HEK293 (cell line): ENCODE measurements around the gene DNAAF8.

Experiments
- CTCF ChIA-PET: fragments of 350-600 bp; formaldehyde crosslinking; extraction: SDS; loops from one replicate; lab custom pipeline; 2021; ENCODE audit warnings: antibody characterized with exemption; lab: Yijun Ruan, JAX
- POLR2A ChIA-PET: fragments of 300-600 bp; formaldehyde crosslinking; extraction: SDS; loops from one replicate; lab custom pipeline; 2020; ENCODE audit warnings: antibody characterized with exemption, inconsistent platforms; lab: Yijun Ruan, JAX
- H3K27ac ChIP-seq: fragments of 200-500 bp; sonication (Bioruptor generic); 2 replicates; pipeline ENCODE4 v1.5.1; 2014; ENCODE audit warnings: low read depth, low read length, control low read depth, inconsistent platforms; ENCODE audit errors: extremely low read depth
- H3K36me3 ChIP-seq, 2 experiments: fragments of 200-500 bp in 1 of 2; sonication (Bioruptor generic) in 1 of 2; 1 replicate in 1 of 2; 2 replicates in 1 of 2; pipeline ENCODE4 v1.5.1; 2014 to 2017; ENCODE audit warnings: inconsistent platforms in 2 of 2, low read length in 2 of 2; ENCODE audit not compliant: control insufficient read depth in 2 of 2, insufficient read depth in 1 of 2
- H3K4me1 ChIP-seq: fragments of 200-500 bp; sonication (Bioruptor generic); 2 replicates; pipeline ENCODE4 v1.5.1; 2014; ENCODE audit warnings: mild to moderate bottlenecking, low read length, inconsistent platforms; ENCODE audit not compliant: control insufficient read depth, insufficient read depth
- H3K4me3 ChIP-seq: 2 replicates; pipeline ENCODE4 v1.5.1; 2011; ENCODE audit warnings: low read depth, mild to moderate bottlenecking, control low read depth, low read length, moderate library complexity
- H3K9me3 ChIP-seq: fragments of 200-500 bp; sonication (Bioruptor generic); 2 replicates; pipeline ENCODE4 v1.5.1; 2014; ENCODE audit warnings: low read depth, low read length, inconsistent platforms; ENCODE audit not compliant: control insufficient read depth, insufficient read depth
- GFI1B ChIP-seq: fragments of 450-650 bp; formaldehyde crosslinking; IDR thresholded peaks from 2 replicates; pipeline ENCODE4 v1.5.1; 2016; ENCODE audit warnings: missing biosample characterization, missing genetic modification characterization
- GLIS1 ChIP-seq: fragments of 450-650 bp; formaldehyde crosslinking; IDR thresholded peaks from 2 replicates; pipeline ENCODE4 v1.5.1; 2016; ENCODE audit warnings: missing biosample characterization, missing genetic modification characterization
- GLIS2 ChIP-seq: fragments of 450-650 bp; formaldehyde crosslinking; IDR thresholded peaks from 2 replicates; pipeline ENCODE4 v1.5.1; 2016; ENCODE audit warnings: missing biosample characterization, missing genetic modification characterization
- KLF16 ChIP-seq: fragments of 450-650 bp; formaldehyde crosslinking; IDR thresholded peaks from 2 replicates; pipeline ENCODE4 v1.5.1; 2017; ENCODE audit warnings: missing biosample characterization, missing genetic modification characterization
- PATZ1 ChIP-seq: fragments of 450-650 bp; formaldehyde crosslinking; IDR thresholded peaks from 2 replicates; pipeline ENCODE4 v1.5.1; 2016; ENCODE audit warnings: missing biosample characterization, missing genetic modification characterization
- SP7 ChIP-seq: fragments of 450-650 bp; formaldehyde crosslinking; IDR thresholded peaks from 2 replicates; pipeline ENCODE4 v1.5.1; 2016; ENCODE audit warnings: missing biosample characterization, missing genetic modification characterization
- ZFP37 ChIP-seq: fragments of 450-650 bp; formaldehyde crosslinking; IDR thresholded peaks from 2 replicates; pipeline ENCODE4 v1.5.1; 2016; ENCODE audit warnings: missing biosample characterization, missing genetic modification characterization
- ZFP69B ChIP-seq: fragments of 450-650 bp; formaldehyde crosslinking; IDR thresholded peaks from 2 replicates; pipeline ENCODE4 v1.5.1; 2016; ENCODE audit warnings: missing biosample characterization, missing genetic modification characterization
- ZIC2 ChIP-seq: fragments of 450-650 bp; formaldehyde crosslinking; IDR thresholded peaks from 2 replicates; pipeline ENCODE4 v1.5.1; 2016; ENCODE audit warnings: missing biosample characterization, missing genetic modification characterization
- ZNF112 ChIP-seq: fragments of 450-650 bp; formaldehyde crosslinking; IDR thresholded peaks from 2 replicates; pipeline ENCODE4 v1.5.0; 2017; ENCODE audit warnings: missing biosample characterization, missing genetic modification characterization
- ZNF146 ChIP-seq: fragments of 450-650 bp; formaldehyde crosslinking; IDR thresholded peaks from 2 replicates; pipeline ENCODE4 v1.5.1; 2016; ENCODE audit warnings: missing biosample characterization, missing genetic modification characterization
- ZNF157 ChIP-seq: fragments of 450-650 bp; formaldehyde crosslinking; IDR thresholded peaks from 2 replicates; pipeline ENCODE4 v1.5.1; 2016; ENCODE audit warnings: missing biosample characterization, missing genetic modification characterization
- ZNF16 ChIP-seq: fragments of 450-650 bp; formaldehyde crosslinking; IDR thresholded peaks from 2 replicates; pipeline ENCODE4 v1.5.1; 2016; ENCODE audit warnings: low read depth, missing biosample characterization, missing genetic modification characterization
- ZNF223 ChIP-seq: fragments of 450-650 bp; formaldehyde crosslinking; IDR thresholded peaks from 2 replicates; pipeline ENCODE4 v1.5.1; 2016; ENCODE audit warnings: missing biosample characterization, missing genetic modification characterization
- ZNF266 ChIP-seq: fragments of 450-650 bp; formaldehyde crosslinking; IDR thresholded peaks from 2 replicates; pipeline ENCODE4 v1.5.1; 2016; ENCODE audit warnings: missing biosample characterization, missing genetic modification characterization, low read depth
- ZNF274 ChIP-seq, 2 experiments: fragments of 200-500 bp in 1 of 2; fragments of 450-650 bp in 1 of 2; sonication (Bioruptor generic) in 1 of 2; formaldehyde crosslinking in 1 of 2; IDR thresholded peaks; 2 replicates each; pipeline versions ENCODE4 v1.5.1 to v1.6.1; 2014 to 2016; ENCODE audit warnings: borderline replicate concordance in 1 of 2, inconsistent platforms in 1 of 2, low read length in 1 of 2, missing biosample characterization in 1 of 2, missing genetic modification characterization in 1 of 2
- ZNF449 ChIP-seq: fragments of 450-650 bp; formaldehyde crosslinking; IDR thresholded peaks from 2 replicates; pipeline ENCODE4 v1.5.1; 2017; ENCODE audit warnings: missing biosample characterization, mild to moderate bottlenecking, missing genetic modification characterization, moderate library complexity
- ZNF555 ChIP-seq: fragments of 450-650 bp; formaldehyde crosslinking; conservative IDR thresholded peaks from 2 replicates; pipeline ENCODE4 v1.5.1; 2017; ENCODE audit warnings: missing biosample characterization, mild to moderate bottlenecking, missing genetic modification characterization, inconsistent platforms
- ZNF560 ChIP-seq: fragments of 450-650 bp; formaldehyde crosslinking; IDR thresholded peaks from 2 replicates; pipeline ENCODE4 v1.5.1; 2017; ENCODE audit warnings: missing biosample characterization, missing genetic modification characterization, borderline replicate concordance
- ZNF571 ChIP-seq: fragments of 450-650 bp; formaldehyde crosslinking; IDR thresholded peaks from 2 replicates; pipeline ENCODE4 v1.5.0; 2017; ENCODE audit warnings: missing biosample characterization, missing genetic modification characterization
- ZNF654 ChIP-seq: fragments of 450-650 bp; formaldehyde crosslinking; IDR thresholded peaks from 2 replicates; pipeline ENCODE4 v1.5.1; 2016; ENCODE audit warnings: low read depth, missing biosample characterization, missing genetic modification characterization
- ZNF658 ChIP-seq: fragments of 450-650 bp; formaldehyde crosslinking; IDR thresholded peaks from 2 replicates; pipeline ENCODE4; 2016; ENCODE audit warnings: missing biosample characterization, missing genetic modification characterization
- ZNF792 ChIP-seq: fragments of 450-650 bp; formaldehyde crosslinking; IDR thresholded peaks from 2 replicates; pipeline ENCODE4 v1.5.1; 2016; ENCODE audit warnings: missing biosample characterization, missing genetic modification characterization
- ZNF830 ChIP-seq: fragments of 450-650 bp; IDR thresholded peaks from 2 replicates; pipeline ENCODE4 v1.5.0; 2018; ENCODE audit warnings: missing biosample characterization, missing genetic modification characterization, low read depth, mild to moderate bottlenecking, moderate library complexity
- ZSCAN30 ChIP-seq: fragments of 450-650 bp; IDR thresholded peaks from 2 replicates; pipeline ENCODE4 v1.5.1; 2018; ENCODE audit warnings: missing biosample characterization, mild to moderate bottlenecking, missing genetic modification characterization, moderate library complexity

DNAAF8 gene

DNA sequence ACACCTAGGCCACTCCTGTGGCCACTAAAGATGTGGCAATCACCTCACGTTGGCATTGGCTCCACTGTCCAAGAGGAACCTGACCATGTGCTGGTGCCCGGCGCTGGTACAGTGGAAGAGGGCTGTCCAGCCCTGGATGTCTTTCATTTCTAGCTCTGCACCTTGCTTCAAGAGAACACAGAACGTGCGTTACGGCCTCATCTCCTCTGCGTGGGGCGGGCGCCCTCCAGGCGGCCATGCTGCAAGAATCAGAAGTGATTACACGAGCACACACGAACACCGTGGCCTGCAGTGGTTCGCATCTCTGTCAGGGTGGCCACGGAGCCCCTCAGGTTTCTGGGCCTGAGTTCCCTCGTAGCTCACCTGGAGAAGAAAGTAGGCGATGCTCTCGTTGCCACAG is 7.7 kb upstream of the DNAAF8 start (continued):
- TF ChIP-seq ZNF274 (IDR thresholded peaks at IDR 0.05; ENCODE audit: low read length) = no peak
- TF ChIP-seq ZNF274 (tag by site-specific recombination; IDR thresholded peaks at IDR 0.05; ENCODE audit: borderline replicate concordance) = no peak
- TF ChIP-seq ZNF830 (tag by site-specific recombination) = no peak
- TF ChIP-seq ZNF146 = no peak
- TF ChIP-seq ZNF654 (tag by site-specific recombination) = no peak
- TF ChIP-seq ZNF157 (tag by site-specific recombination) = no peak
- no peak for TF ChIP-seq ZNF449 (tag by site-specific recombination)
- TF ChIP-seq ZNF560 (tag by site-specific recombination) = no peak

DNA sequence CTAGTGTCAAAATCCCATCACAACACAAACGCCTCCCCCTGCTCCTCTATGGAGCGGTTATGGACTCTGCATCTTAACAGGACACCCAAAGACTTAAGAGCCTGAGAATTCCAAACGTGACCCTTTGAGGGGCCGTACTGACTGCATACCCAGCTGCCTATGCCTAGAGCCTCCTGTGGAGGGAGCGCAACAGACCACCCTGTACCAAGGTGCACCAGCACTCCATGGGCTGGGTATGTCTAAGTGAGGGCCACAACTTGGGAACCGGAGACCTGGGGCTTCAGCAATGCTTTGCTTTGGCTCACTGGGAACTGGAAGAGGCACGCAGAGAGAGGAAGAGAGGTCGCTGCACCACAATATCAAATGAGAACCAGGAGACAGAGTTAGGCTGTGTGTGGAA is 5.7 kb upstream of the DNAAF8 start:
- CTCF ChIA-PET = no interaction called here
- TF ChIP-seq ZNF571 = no peak
- TF ChIP-seq ZSCAN30 (tag by site-specific recombination) = no peak
- TF ChIP-seq ZNF830 (tag by site-specific recombination) = no peak
- TF ChIP-seq ZIC2 (tag by site-specific recombination) = no peak
- no peak for TF ChIP-seq PATZ1 (tag by site-specific recombination)
- TF ChIP-seq ZNF274 (IDR thresholded peaks at IDR 0.05; ENCODE audit: low read length) = no peak
- no peak for TF ChIP-seq ZNF274 (tag by site-specific recombination; IDR thresholded peaks at IDR 0.05; ENCODE audit: borderline replicate concordance)
- TF ChIP-seq GFI1B (tag by site-specific recombination) = no peak
- no peak for TF ChIP-seq ZNF112 (tag by site-specific recombination)
- TF ChIP-seq KLF16 (tag by site-specific recombination) = no peak
- TF ChIP-seq ZNF266 (tag by site-specific recombination) = no peak
- TF ChIP-seq ZFP69B (tag by site-specific recombination) = no peak
- no peak for TF ChIP-seq ZNF792
- no peak for TF ChIP-seq GLIS1 (tag by site-specific recombination)
- TF ChIP-seq ZNF223 = no peak
- no peak for TF ChIP-seq ZNF16 (tag by site-specific recombination)
- TF ChIP-seq ZNF658 (tag by site-specific recombination) = no peak
- no peak for TF ChIP-seq GLIS2
- no peak for TF ChIP-seq ZNF555
- no peak for TF ChIP-seq ZFP37 (tag by site-specific recombination)
- no peak for TF ChIP-seq SP7

More for the DNA sequence above, 5.7 kb upstream of the DNAAF8 start:
- Histone ChIP-seq H3K9me3 (no peaks in the 10 kb centered on the region), H3K4me3 (no peak overlapping the region), H3K36me3 (peaks cover 9 to 64% of the 10 kb centered on the region in 2 experiments; a peak in 2 of 3 replicates), H3K4me1 (no peaks in the 10 kb centered on the region), H3K27ac (no peak overlapping the region)
- POLR2A ChIA-PET = interaction anchor here (0.6 kb wide), 1 partner anchor 310 kb away, joined by 5 read pairs; no protein-coding TSS in a partner anchor
